ENCODE measurements around the gene SRGAP2B. TPM values are rescaled to one million over a fixed set of nuclear protein-coding genes. Genes with fewer than 3 reads are reported as not detected.
"Not testable (repeated sequence)": the region's sequence is repeated elsewhere in the genome, so short reads cannot be mapped to it uniquely, and the experiment has no call there.

SRGAP2B gene
- total RNA-seq, 1 donor from 2014 or later, result 33.9 TPM

- H3K9ac ChIP-seq (ENCODE audit: low read depth in 1 of 3, low read length in 3 of 3); H3K4me1 ChIP-seq (ENCODE audit: control insufficient read depth in 3 of 3, insufficient read depth in 3 of 3, low read length in 3 of 3); H3K27me3 ChIP-seq (ENCODE audit: control insufficient read depth in 3 of 3, insufficient read depth in 3 of 3, low read length in 3 of 3); H3K9me3 ChIP-seq (ENCODE audit: control insufficient read depth in 3 of 3, low read length in 3 of 3); H3K27ac ChIP-seq (ENCODE audit: low read depth, low read length); H3K4me3 ChIP-seq (ENCODE audit: low read length in 3 of 3); H3K36me3 ChIP-seq (ENCODE audit: control insufficient read depth in 3 of 3, insufficient read depth in 3 of 3, low read length in 3 of 3): not testable (repeated sequence)
These were observed 194.3 kb downstream of the SRGAP2B start for GRCh38 chr1:144900841-144901240.

GRCh38 chr1:144894454-144895201 lies 200.5 kb downstream of the SRGAP2B start:
- H3K4me1 ChIP-seq (ENCODE audit: control insufficient read depth in 3 of 3, insufficient read depth in 3 of 3, low read length in 3 of 3); H3K9ac ChIP-seq (ENCODE audit: low read depth in 1 of 3, low read length in 3 of 3); H3K27ac ChIP-seq (ENCODE audit: low read depth, low read length); H3K27me3 ChIP-seq (ENCODE audit: control insufficient read depth in 3 of 3, insufficient read depth in 3 of 3, low read length in 3 of 3); H3K36me3 ChIP-seq (ENCODE audit: control insufficient read depth in 3 of 3, insufficient read depth in 3 of 3, low read length in 3 of 3); H3K4me3 ChIP-seq (ENCODE audit: low read length in 3 of 3); H3K9me3 ChIP-seq (ENCODE audit: control insufficient read depth in 3 of 3, low read length in 3 of 3): not testable (repeated sequence)

- not testable (repeated sequence) for H3K27me3 ChIP-seq (ENCODE audit: control insufficient read depth in 3 of 3, insufficient read depth in 3 of 3, low read length in 3 of 3); H3K9ac ChIP-seq (ENCODE audit: low read depth in 1 of 3, low read length in 3 of 3); H3K4me1 ChIP-seq (ENCODE audit: control insufficient read depth in 3 of 3, insufficient read depth in 3 of 3, low read length in 3 of 3); H3K4me3 ChIP-seq (ENCODE audit: low read length in 3 of 3); H3K9me3 ChIP-seq (ENCODE audit: control insufficient read depth in 3 of 3, low read length in 3 of 3); H3K27ac ChIP-seq (ENCODE audit: low read depth, low read length); H3K36me3 ChIP-seq (ENCODE audit: control insufficient read depth in 3 of 3, insufficient read depth in 3 of 3, low read length in 3 of 3)
These were observed 201.3 kb downstream of the SRGAP2B start for GRCh38 chr1:144893710-144894438.

- not testable (repeated sequence) for H3K4me1 ChIP-seq (ENCODE audit: control insufficient read depth in 3 of 3, insufficient read depth in 3 of 3, low read length in 3 of 3); H3K9me3 ChIP-seq (ENCODE audit: control insufficient read depth in 3 of 3, low read length in 3 of 3); H3K27ac ChIP-seq (ENCODE audit: low read depth, low read length)
These were observed 202.1 kb downstream of the SRGAP2B start for GRCh38 chr1:144893062-144893461.

GRCh38 chr1:144889450-144890115 lies 205.5 kb downstream of the SRGAP2B start:
- not testable (repeated sequence) for H3K4me3 ChIP-seq (ENCODE audit: low read length in 3 of 3); H3K27me3 ChIP-seq (ENCODE audit: control insufficient read depth in 3 of 3, insufficient read depth in 3 of 3, low read length in 3 of 3); H3K36me3 ChIP-seq (ENCODE audit: control insufficient read depth in 3 of 3, insufficient read depth in 3 of 3, low read length in 3 of 3); H3K27ac ChIP-seq (ENCODE audit: low read depth, low read length); H3K9me3 ChIP-seq (ENCODE audit: control insufficient read depth in 3 of 3, low read length in 3 of 3); H3K9ac ChIP-seq (ENCODE audit: low read depth in 1 of 3, low read length in 3 of 3); H3K4me1 ChIP-seq (ENCODE audit: control insufficient read depth in 3 of 3, insufficient read depth in 3 of 3, low read length in 3 of 3)

More at GRCh38 chr1:144893062-144893461, 202.1 kb downstream of the SRGAP2B start:
- H3K27me3 ChIP-seq (ENCODE audit: control insufficient read depth in 3 of 3, insufficient read depth in 3 of 3, low read length in 3 of 3); H3K4me3 ChIP-seq (ENCODE audit: low read length in 3 of 3); H3K36me3 ChIP-seq (ENCODE audit: control insufficient read depth in 3 of 3, insufficient read depth in 3 of 3, low read length in 3 of 3); H3K9ac ChIP-seq (ENCODE audit: low read depth in 1 of 3, low read length in 3 of 3): not testable (repeated sequence)

GRCh38 chr1:144883022-144883421 lies 212.1 kb downstream of the SRGAP2B start:
- not testable (repeated sequence) for H3K4me1 ChIP-seq (ENCODE audit: control insufficient read depth in 3 of 3, insufficient read depth in 3 of 3, low read length in 3 of 3); H3K9ac ChIP-seq (ENCODE audit: low read depth in 1 of 3, low read length in 3 of 3); H3K9me3 ChIP-seq (ENCODE audit: control insufficient read depth in 3 of 3, low read length in 3 of 3); H3K27me3 ChIP-seq (ENCODE audit: control insufficient read depth in 3 of 3, insufficient read depth in 3 of 3, low read length in 3 of 3); H3K36me3 ChIP-seq (ENCODE audit: control insufficient read depth in 3 of 3, insufficient read depth in 3 of 3, low read length in 3 of 3); H3K27ac ChIP-seq (ENCODE audit: low read depth, low read length); H3K4me3 ChIP-seq (ENCODE audit: low read length in 3 of 3)

- not testable (repeated sequence) for H3K27me3 ChIP-seq (ENCODE audit: control insufficient read depth in 3 of 3, insufficient read depth in 3 of 3, low read length in 3 of 3); H3K4me3 ChIP-seq (ENCODE audit: low read length in 3 of 3); H3K9ac ChIP-seq (ENCODE audit: low read depth in 1 of 3, low read length in 3 of 3); H3K27ac ChIP-seq (ENCODE audit: low read depth, low read length); H3K36me3 ChIP-seq (ENCODE audit: control insufficient read depth in 3 of 3, insufficient read depth in 3 of 3, low read length in 3 of 3); H3K9me3 ChIP-seq (ENCODE audit: control insufficient read depth in 3 of 3, low read length in 3 of 3); H3K4me1 ChIP-seq (ENCODE audit: control insufficient read depth in 3 of 3, insufficient read depth in 3 of 3, low read length in 3 of 3)
These were observed 212.8 kb downstream of the SRGAP2B start for GRCh38 chr1:144882343-144882742.

GRCh38 chr1:144858607-144859006 lies 236.5 kb downstream of the SRGAP2B start:
- H3K9me3 ChIP-seq (ENCODE audit: control insufficient read depth in 3 of 3, low read length in 3 of 3); H3K4me1 ChIP-seq (ENCODE audit: control insufficient read depth in 3 of 3, insufficient read depth in 3 of 3, low read length in 3 of 3); H3K27ac ChIP-seq (ENCODE audit: low read depth, low read length); H3K9ac ChIP-seq (ENCODE audit: low read depth in 1 of 3, low read length in 3 of 3); H3K4me3 ChIP-seq (ENCODE audit: low read length in 3 of 3); H3K27me3 ChIP-seq (ENCODE audit: control insufficient read depth in 3 of 3, insufficient read depth in 3 of 3, low read length in 3 of 3); H3K36me3 ChIP-seq (ENCODE audit: control insufficient read depth in 3 of 3, insufficient read depth in 3 of 3, low read length in 3 of 3): not testable (repeated sequence)
